BLaER1 treated with 17β-estradiol and CSF1 and Interleukin-3, amounts not matched to agents 10 nM and 100 nM (cell line): ENCODE results near the gene ABL1.
A peak's percentile ranks its signal among the peaks of the same experiment; 100 is the strongest.
"Not testable (repeated sequence)": the region's sequence is repeated elsewhere in the genome, so short reads cannot be mapped to it uniquely, and the experiment has no call there.

Experiments
- H3K27ac ChIP-seq, 11 experiments: shearing (Covaris generic); formaldehyde crosslinking; 2 replicates each; pipeline ENCODE4 v1.8.1; 2022
- H3K27me3 ChIP-seq, 11 experiments: shearing (Covaris generic); formaldehyde crosslinking; 2 replicates each; pipeline ENCODE4 v1.8.1; 2022
- H3K36me3 ChIP-seq, 11 experiments: shearing (Covaris generic); formaldehyde crosslinking; 2 replicates each; pipeline ENCODE4 v1.8.1; 2022
- H3K4me1 ChIP-seq, 10 experiments: shearing (Covaris generic); formaldehyde crosslinking; 2 replicates each; pipeline ENCODE4 v1.8.1; 2022
- H3K4me2 ChIP-seq, 11 experiments: shearing (Covaris generic); formaldehyde crosslinking; 2 replicates each; pipeline ENCODE4 v1.8.1; 2022
- H3K4me3 ChIP-seq, 10 experiments: shearing (Covaris generic); formaldehyde crosslinking; 2 replicates each; pipeline ENCODE4 v1.8.1; 2022
- H3K9ac ChIP-seq, 11 experiments: shearing (Covaris generic); formaldehyde crosslinking; 2 replicates each; pipeline ENCODE4 v1.8.1; 2022
- H3K9me3 ChIP-seq, 11 experiments: shearing (Covaris generic); formaldehyde crosslinking; replicated peaks in 1 of 11; 2 replicates each; pipeline ENCODE4 v1.8.1; 2022
- H4K20me1 ChIP-seq, 11 experiments: shearing (Covaris generic); formaldehyde crosslinking; 2 replicates each; pipeline ENCODE4 v1.8.1; 2022
- Cebpa-rat ChIP-seq, 11 experiments: shearing (Covaris generic); IDR thresholded peaks; 2 replicates each; pipeline ENCODE4 v1.8.1; 2022

Gene ABL1

DNA sequence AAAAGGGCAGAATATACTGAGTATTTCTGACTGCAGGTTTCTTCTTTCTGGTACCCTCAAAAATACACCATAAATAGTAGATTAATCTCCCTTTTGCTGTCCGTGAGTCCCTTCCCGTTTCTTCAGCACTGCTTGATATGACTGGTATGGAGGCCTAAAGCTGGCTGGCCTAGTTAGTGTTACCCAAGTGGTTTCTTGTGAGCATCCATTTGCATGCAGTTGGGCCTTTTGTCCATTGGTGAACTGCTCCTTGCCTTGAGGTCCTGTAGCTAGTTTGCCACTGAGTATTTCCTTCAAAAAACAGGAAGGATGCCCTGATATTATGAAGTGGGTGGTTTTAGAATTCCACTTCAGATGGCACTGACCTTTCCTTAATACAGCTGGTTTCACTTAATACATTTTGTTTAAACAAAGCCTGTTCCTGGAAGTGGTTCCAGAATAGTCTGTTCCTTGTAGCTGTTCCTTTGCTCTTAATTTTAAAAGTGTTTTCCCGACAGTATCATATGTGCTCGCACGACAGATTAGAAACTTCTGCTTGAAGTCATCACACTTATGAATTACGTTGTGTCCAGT lies 40.0 kb upstream of the ABL1 start:
- H3K4me1 ChIP-seq: peaks cover 0 to 17% (median 0%) of the 10 kb centered on the region in 10 experiments; a peak in 6 of 20 replicates
- peak overlapping the region in 2 of 11 experiments; percentile 10 to 36; a peak in 2 of 22 replicates for H3K4me2 ChIP-seq
- H3K27ac ChIP-seq: no peak overlapping the region
- peaks cover 2 to 4% (median 3%) of the 10 kb centered on the region in 11 experiments for H3K9me3 ChIP-seq
- no peak for TF ChIP-seq Cebpa-rat (IDR thresholded peaks at IDR 0.05)
- no peaks in the 10 kb centered on the region for H3K27me3 ChIP-seq
- no peak overlapping the region for H3K9ac ChIP-seq
- H4K20me1 ChIP-seq: peaks cover 0 to 92% (median 12%) of the 10 kb centered on the region in 11 experiments; a peak in 12 of 22 replicates
- H3K36me3 ChIP-seq: peaks cover 0 to 2% (median 0%) of the 10 kb centered on the region in 11 experiments; a peak in 3 of 22 replicates
- H3K4me3 ChIP-seq: no peak overlapping the region

GRCh38 chr9:130803116-130803515 lies 31.9 kb upstream of the ABL1 start:
- H3K36me3 ChIP-seq, H3K4me2 ChIP-seq, H3K27ac ChIP-seq: not testable (repeated sequence)

DNA sequence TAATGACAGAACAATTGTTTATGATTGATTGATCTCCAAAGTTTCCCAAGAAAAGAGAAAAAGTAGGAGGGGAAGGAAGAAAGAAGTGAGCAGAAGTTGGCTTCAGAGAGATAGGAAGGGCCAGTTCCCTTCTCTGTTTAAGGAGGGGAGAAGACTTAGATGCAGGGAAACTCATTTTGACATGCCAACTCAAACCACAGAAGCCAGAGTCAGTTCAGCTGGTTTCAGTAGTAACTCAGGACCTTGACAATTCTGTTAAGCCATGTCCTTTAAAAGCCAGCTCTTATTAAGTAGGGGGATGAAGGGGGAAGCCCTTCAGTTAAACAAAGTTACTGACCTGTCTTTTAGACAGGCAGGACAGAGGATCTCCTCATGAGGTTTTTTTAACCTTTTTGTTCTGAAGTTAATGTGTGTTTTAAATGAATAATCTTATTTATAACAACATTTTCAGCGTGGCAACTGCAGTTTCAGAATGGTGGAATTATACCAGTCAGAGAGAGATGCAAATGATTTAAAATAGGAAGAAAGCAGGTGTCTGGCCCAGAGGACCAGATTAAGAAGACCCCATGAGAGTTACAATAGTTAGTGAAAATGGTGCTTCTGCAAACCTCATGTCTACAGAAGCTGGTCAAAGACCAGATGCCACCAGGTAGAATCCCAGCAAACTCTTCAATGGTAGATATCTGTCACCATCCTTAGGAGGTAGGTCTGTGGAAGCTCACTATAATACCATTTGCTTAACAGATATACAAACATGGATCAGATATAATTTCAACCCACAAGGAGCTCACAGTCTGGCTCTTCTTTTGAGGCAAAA lies 29.3 kb upstream of the ABL1 start:
- no peak for TF ChIP-seq Cebpa-rat (IDR thresholded peaks at IDR 0.05)
- Histone ChIP-seq H3K27me3 (no peaks in the 10 kb centered on the region), H3K4me1 (peaks cover 14 to 23% (median 16%) of the 10 kb centered on the region in 10 experiments), H3K27ac (no peak overlapping the region), H4K20me1 (peaks cover 0 to 83% (median 9%) of the 10 kb centered on the region in 11 experiments; a peak in 13 of 22 replicates), H3K4me3 (no peak overlapping the region), H3K4me2 (peak overlapping the region in 8 of 11 experiments; percentile 1 to 49 (median 19); a peak in 11 of 22 replicates), H3K9ac (peak overlapping the region in 1 of 11 experiments; percentile 22; a peak in 1 of 22 replicates), H3K9me3 (peaks cover 0 to 24% (median 5%) of the 10 kb centered on the region in 11 experiments; a peak in 10 of 22 replicates), H3K36me3 (peaks cover 0 to 7% (median 0%) of the 10 kb centered on the region in 11 experiments; a peak in 1 of 22 replicates)

More at GRCh38 chr9:130803116-130803515, 31.9 kb upstream of the ABL1 start:
- H3K4me3 ChIP-seq, H3K27me3 ChIP-seq, H3K9ac ChIP-seq: not testable (repeated sequence)
- Histone ChIP-seq H3K4me1 (peaks cover 14 to 23% (median 16%) of the 10 kb centered on the region in 10 experiments), H3K9me3 (peaks cover 0 to 11% (median 0%) of the 10 kb centered on the region in 11 experiments; a peak in 5 of 22 replicates), H4K20me1 (peaks cover 0 to 97% (median 14%) of the 10 kb centered on the region in 11 experiments; a peak in 13 of 22 replicates)

DNA sequence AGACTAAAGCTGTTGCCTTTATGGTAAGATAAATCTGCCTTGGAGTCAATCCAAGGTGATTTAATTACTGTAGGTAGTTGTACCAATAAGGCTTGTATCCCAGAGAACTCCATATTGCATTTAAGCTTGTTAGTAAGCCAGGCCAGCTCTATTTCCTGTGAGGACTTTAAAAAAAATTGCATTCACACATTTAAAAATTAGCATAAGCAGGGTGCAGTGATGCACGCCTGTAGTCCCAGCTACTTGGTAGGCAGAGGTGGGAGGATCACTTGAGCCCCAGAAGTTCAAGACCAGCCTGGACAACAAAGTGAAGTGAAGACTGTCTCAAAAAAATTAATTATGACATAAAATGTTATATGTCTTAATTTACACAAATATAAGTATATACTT lies 28.7 kb upstream of the ABL1 start:
- TF ChIP-seq Cebpa-rat (IDR thresholded peaks at IDR 0.05): no peak
- Histone ChIP-seq H3K9me3 (peaks cover 0 to 19% (median under 1%) of the 10 kb centered on the region in 11 experiments; a peak in 10 of 22 replicates), H3K4me1 (peaks cover 14 to 23% (median 16%) of the 10 kb centered on the region in 10 experiments), H4K20me1 (peaks cover 0 to 83% (median 9%) of the 10 kb centered on the region in 11 experiments; a peak in 12 of 22 replicates), H3K27me3 (no peaks in the 10 kb centered on the region), H3K27ac (no peak overlapping the region), H3K4me2 (peak overlapping the region in 8 of 11 experiments; percentile 1 to 49 (median 19); a peak in 11 of 22 replicates), H3K4me3 (no peak overlapping the region), H3K9ac (no peak overlapping the region), H3K36me3 (peaks cover 0 to 7% (median 0%) of the 10 kb centered on the region in 11 experiments; a peak in 1 of 22 replicates)

GRCh38 chr9:130810609-130811136 lies 24.4 kb upstream of the ABL1 start:
- Histone ChIP-seq H3K36me3 (peaks cover 0 to 7% (median 0%) of the 10 kb centered on the region in 11 experiments; a peak in 1 of 22 replicates), H3K4me3 (no peak overlapping the region), H3K27ac (no peak overlapping the region), H3K9me3 (peaks cover 0 to 13% (median 0%) of the 10 kb centered on the region in 11 experiments; a peak in 5 of 22 replicates), H3K4me1 (peaks cover 7 to 10% (median 9%) of the 10 kb centered on the region in 10 experiments; a peak in 19 of 20 replicates), H3K9ac (no peak overlapping the region), H3K4me2 (no peak overlapping the region), H4K20me1 (peaks cover 0 to 72% (median 7%) of the 10 kb centered on the region in 11 experiments; a peak in 11 of 22 replicates), H3K27me3 (no peaks in the 10 kb centered on the region)
- no peak for TF ChIP-seq Cebpa-rat (IDR thresholded peaks at IDR 0.05)

GRCh38 chr9:130815242-130815808 lies 19.7 kb upstream of the ABL1 start:
- Histone ChIP-seq H3K27me3 (no peaks in the 10 kb centered on the region), H3K27ac (no peak overlapping the region), H3K4me2 (no peak overlapping the region), H3K4me3 (no peak overlapping the region), H4K20me1 (peaks cover 0 to 81% (median 0%) of the 10 kb centered on the region in 11 experiments; a peak in 8 of 22 replicates), H3K9ac (no peak overlapping the region), H3K9me3 (peaks cover 6 to 21% (median 11%) of the 10 kb centered on the region in 11 experiments; a peak in 19 of 22 replicates), H3K36me3 (0 out of 22 replicates have a peak, but pooled peaks cover 0 to under 1% (median 0%) of the 10 kb centered on the region in 11 experiments), H3K4me1 (no peaks in the 10 kb centered on the region)
- no peak for TF ChIP-seq Cebpa-rat (IDR thresholded peaks at IDR 0.05)

DNA sequence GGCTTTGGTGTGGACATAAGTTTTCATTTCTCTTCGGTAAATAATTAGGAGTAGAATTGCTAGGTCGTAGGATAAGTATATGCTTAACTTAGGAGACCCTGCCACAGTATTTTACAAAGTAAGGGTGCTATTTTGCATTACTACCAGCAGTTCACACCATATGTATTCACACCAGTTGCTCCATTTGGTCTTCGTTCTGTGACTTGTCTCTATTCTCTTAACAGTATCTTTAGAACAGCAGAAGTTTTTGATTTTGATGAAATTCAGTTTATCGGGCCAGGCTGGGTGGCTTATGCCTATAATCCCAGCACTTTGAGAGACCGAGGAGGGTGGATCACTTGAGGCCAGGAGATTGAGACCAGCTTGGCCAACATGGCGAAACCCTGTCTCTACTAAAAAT lies 17.1 kb upstream of the ABL1 start:
- no peak overlapping the region for H3K27ac ChIP-seq
- no peak for TF ChIP-seq Cebpa-rat (IDR thresholded peaks at IDR 0.05)
- no peaks in the 10 kb centered on the region for H3K36me3 ChIP-seq

DNA sequence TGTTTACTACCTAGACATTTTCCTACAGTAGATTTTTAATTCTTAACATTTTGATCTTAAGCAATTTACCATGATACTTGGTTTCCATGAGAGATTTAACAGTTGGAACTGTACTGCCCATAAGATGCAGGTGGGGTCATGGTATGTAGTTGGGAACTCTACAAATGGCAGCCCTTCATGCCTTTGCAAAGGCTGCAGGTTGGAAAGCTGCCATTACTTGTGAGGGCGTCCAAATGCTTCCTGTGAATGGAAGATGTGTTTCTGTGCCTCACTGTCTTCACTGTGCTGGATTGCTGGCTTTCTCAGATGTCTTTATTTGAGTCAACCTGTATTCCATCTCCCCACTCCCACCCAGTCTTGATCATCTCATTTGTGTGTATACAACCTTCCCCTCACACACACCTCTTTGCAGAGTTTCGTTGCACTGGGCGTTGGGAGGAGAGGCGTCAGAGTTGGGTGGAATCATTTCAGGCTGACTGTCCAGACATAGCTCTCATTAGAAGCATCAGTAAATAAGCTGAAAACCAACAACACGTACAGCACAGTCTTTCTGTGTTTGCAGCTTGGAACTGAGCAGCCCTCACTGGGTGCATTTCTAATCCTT lies 14.8 kb upstream of the ABL1 start:
- no peak overlapping the region for H3K4me2 ChIP-seq
- peaks cover 0 to 22% (median 7%) of the 10 kb centered on the region in 10 experiments; a peak in 12 of 20 replicates for H3K4me1 ChIP-seq
- no peaks in the 10 kb centered on the region for H3K36me3 ChIP-seq
- peaks cover 0 to 96% (median 10%) of the 10 kb centered on the region in 11 experiments; a peak in 10 of 22 replicates for H4K20me1 ChIP-seq
- H3K4me3 ChIP-seq: no peak overlapping the region
- H3K27ac ChIP-seq: no peak overlapping the region
- peaks cover 6 to 21% (median 9%) of the 10 kb centered on the region in 11 experiments; a peak in 18 of 22 replicates for H3K9me3 ChIP-seq
- no peak for TF ChIP-seq Cebpa-rat (IDR thresholded peaks at IDR 0.05)
- H3K9ac ChIP-seq: no peak overlapping the region
- H3K27me3 ChIP-seq: no peaks in the 10 kb centered on the region

More for the DNA sequence above, 17.1 kb upstream of the ABL1 start:
- Histone ChIP-seq H3K4me3 (no peak overlapping the region), H4K20me1 (peaks cover 0 to 88% (median 0%) of the 10 kb centered on the region in 11 experiments; a peak in 8 of 22 replicates), H3K27me3 (no peaks in the 10 kb centered on the region), H3K9ac (no peak overlapping the region), H3K4me2 (no peak overlapping the region), H3K4me1 (no peaks in the 10 kb centered on the region), H3K9me3 (peaks cover 6 to 21% (median 9%) of the 10 kb centered on the region in 11 experiments; a peak in 18 of 22 replicates)
